Fibroblast of lung (primary cell): ENCODE results near the gene TMEM14A.

Source experiments
- CTCF ChIP-seq, 2 donors: IDR thresholded peaks in 1 of 2; conservative IDR thresholded peaks in 1 of 2; 1 replicate in 1 of 2; 2 replicates in 1 of 2; pipeline ENCODE4 v1.5.1; 2011 to 2012; ENCODE audit warnings: low read length in 2 of 2, control low read depth in 1 of 2, inconsistent platforms in 1 of 2, low read depth in 1 of 2, mild to moderate bottlenecking in 1 of 2
- EZH2 ChIP-seq: IDR thresholded peaks from 2 replicates; pipeline ENCODE4 v1.5.1; 2012; ENCODE audit warnings: low read length, control low read depth, mild to moderate bottlenecking; ENCODE audit errors: missing control alignments

- TF ChIP-seq CTCF (conservative IDR thresholded peaks at IDR 0.05 in 1 of 2, IDR thresholded peaks at IDR 0.05 in 1 of 2; ENCODE audit: low read depth in 1 of 2, low read length in 2 of 2) (no peak), EZH2 (no peak)
These were observed 17.8 kb upstream of the TMEM14A start for GRCh38 chr6:52653151-52653550.
